Measurements from ENCODE around the gene FOSL2.

FOSL2 gene

GRCh38 chr2:28428486-28428885 lies 35.8 kb downstream of the FOSL2 start:
- TF ChIP-seq ZNF274 (IDR thresholded peaks at IDR 0.05; ENCODE audit: low read depth, low read length), result no peak
- H3K4me3 ChIP-seq (ENCODE audit: low read length), result no peak overlapping the region

- no peak overlapping the region for H3K4me3 ChIP-seq (ENCODE audit: low read length)
- no peak for TF ChIP-seq ZNF274 (IDR thresholded peaks at IDR 0.05; ENCODE audit: low read depth, low read length)
Measured at GRCh38 chr2:28429636-28430376, 37.1 kb downstream of the FOSL2 start.

GRCh38 chr2:28430377-28430765 lies 37.7 kb downstream of the FOSL2 start:
- no peak overlapping the region for H3K4me3 ChIP-seq (ENCODE audit: low read length)
- TF ChIP-seq ZNF274 (IDR thresholded peaks at IDR 0.05; ENCODE audit: low read depth, low read length), result no peak

GRCh38 chr2:28430788-28431418 lies 38.2 kb downstream of the FOSL2 start:
- TF ChIP-seq ZNF274 (IDR thresholded peaks at IDR 0.05; ENCODE audit: low read depth, low read length), result no peak
- H3K4me3 ChIP-seq (ENCODE audit: low read length), result no peak overlapping the region

- no peak for TF ChIP-seq ZNF274 (IDR thresholded peaks at IDR 0.05; ENCODE audit: low read depth, low read length)
- no peak overlapping the region for H3K4me3 ChIP-seq (ENCODE audit: low read length)
Measured at GRCh38 chr2:28431741-28432140, 39.1 kb downstream of the FOSL2 start.

- no peak for TF ChIP-seq ZNF274 (IDR thresholded peaks at IDR 0.05; ENCODE audit: low read depth, low read length)
- no peak overlapping the region for H3K4me3 ChIP-seq (ENCODE audit: low read length)
Measured at GRCh38 chr2:28432362-28432761, 39.7 kb downstream of the FOSL2 start.

- no peak for TF ChIP-seq ZNF274 (IDR thresholded peaks at IDR 0.05; ENCODE audit: low read depth, low read length)
- no peak overlapping the region for H3K4me3 ChIP-seq (ENCODE audit: low read length)
Measured at GRCh38 chr2:28433215-28433614, 40.6 kb downstream of the FOSL2 start.

- no peak for TF ChIP-seq ZNF274 (IDR thresholded peaks at IDR 0.05; ENCODE audit: low read depth, low read length)
- H3K4me3 ChIP-seq (ENCODE audit: low read length), result no peak overlapping the region
Measured at GRCh38 chr2:28433935-28434599, 41.4 kb downstream of the FOSL2 start.

GRCh38 chr2:28434600-28434989 lies 41.9 kb downstream of the FOSL2 start:
- no peak overlapping the region for H3K4me3 ChIP-seq (ENCODE audit: low read length)
- TF ChIP-seq ZNF274 (IDR thresholded peaks at IDR 0.05; ENCODE audit: low read depth, low read length), result no peak

GRCh38 chr2:28435241-28435640 lies 42.6 kb downstream of the FOSL2 start:
- H3K4me3 ChIP-seq (ENCODE audit: low read length), result no peak overlapping the region
- TF ChIP-seq ZNF274 (IDR thresholded peaks at IDR 0.05; ENCODE audit: low read depth, low read length), result no peak

- no peak overlapping the region for H3K4me3 ChIP-seq (ENCODE audit: low read length)
- no peak for TF ChIP-seq ZNF274 (IDR thresholded peaks at IDR 0.05; ENCODE audit: low read depth, low read length)
Measured at GRCh38 chr2:28435814-28436351, 43.2 kb downstream of the FOSL2 start.

GRCh38 chr2:28436525-28437051 lies 43.9 kb downstream of the FOSL2 start:
- no peak for TF ChIP-seq ZNF274 (IDR thresholded peaks at IDR 0.05; ENCODE audit: low read depth, low read length)
- no peak overlapping the region for H3K4me3 ChIP-seq (ENCODE audit: low read length)

GRCh38 chr2:28437149-28437835 lies 44.6 kb downstream of the FOSL2 start:
- TF ChIP-seq ZNF274 (IDR thresholded peaks at IDR 0.05; ENCODE audit: low read depth, low read length), result no peak

GRCh38 chr2:28437918-28438317 lies 45.3 kb downstream of the FOSL2 start:
- no peak overlapping the region for H3K4me3 ChIP-seq (ENCODE audit: low read length)
- TF ChIP-seq ZNF274 (IDR thresholded peaks at IDR 0.05; ENCODE audit: low read depth, low read length), result no peak

More at GRCh38 chr2:28437149-28437835, 44.6 kb downstream of the FOSL2 start:
- no peak overlapping the region for H3K4me3 ChIP-seq (ENCODE audit: low read length)

Data from GM08714 (cell line).